ENCODE results near the gene AKAP6.

- TF ChIP-seq TAF1 (IDR thresholded peaks at IDR 0.05; ENCODE audit: low read depth, low read length) (no peak), POLR2A (IDR thresholded peaks at IDR 0.05; ENCODE audit: low read depth, low read length) (no peak)
These were observed 106.3 kb downstream of the AKAP6 start for GRCh38 chr14:32435411-32435810.

All from GM12891 (cell line).